ENCODE measurements around the gene NUMB.

DNA sequence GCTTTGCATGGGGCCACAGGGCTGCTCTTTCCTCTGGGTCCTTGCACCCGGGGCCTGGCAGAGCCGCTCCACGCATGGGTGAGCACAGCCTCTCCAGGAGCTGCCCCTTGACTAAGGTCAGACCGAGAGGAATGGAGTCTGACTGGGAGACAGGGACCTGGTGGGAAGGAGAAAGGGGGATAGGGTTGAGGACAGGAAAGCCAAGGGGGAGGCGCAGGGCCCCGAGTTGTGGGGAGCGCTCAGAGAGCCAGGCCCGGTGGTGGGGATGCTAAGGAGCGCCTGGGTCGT is 205.1 kb downstream of the NUMB start:
- TF ChIP-seq, protein P1, sequence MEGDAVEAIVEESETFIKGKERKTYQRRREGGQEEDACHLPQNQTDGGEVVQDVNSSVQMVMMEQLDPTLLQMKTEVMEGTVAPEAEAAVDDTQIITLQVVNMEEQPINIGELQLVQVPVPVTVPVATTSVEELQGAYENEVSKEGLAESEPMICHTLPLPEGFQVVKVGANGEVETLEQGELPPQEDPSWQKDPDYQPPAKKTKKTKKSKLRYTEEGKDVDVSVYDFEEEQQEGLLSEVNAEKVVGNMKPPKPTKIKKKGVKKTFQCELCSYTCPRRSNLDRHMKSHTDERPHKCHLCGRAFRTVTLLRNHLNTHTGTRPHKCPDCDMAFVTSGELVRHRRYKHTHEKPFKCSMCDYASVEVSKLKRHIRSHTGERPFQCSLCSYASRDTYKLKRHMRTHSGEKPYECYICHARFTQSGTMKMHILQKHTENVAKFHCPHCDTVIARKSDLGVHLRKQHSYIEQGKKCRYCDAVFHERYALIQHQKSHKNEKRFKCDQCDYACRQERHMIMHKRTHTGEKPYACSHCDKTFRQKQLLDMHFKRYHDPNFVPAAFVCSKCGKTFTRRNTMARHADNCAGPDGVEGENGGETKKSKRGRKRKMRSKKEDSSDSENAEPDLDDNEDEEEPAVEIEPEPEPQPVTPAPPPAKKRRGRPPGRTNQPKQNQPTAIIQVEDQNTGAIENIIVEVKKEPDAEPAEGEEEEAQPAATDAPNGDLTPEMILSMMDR (IDR thresholded peaks at IDR 0.05) = no peak
- no peak for TF ChIP-seq POLR2A (IDR thresholded peaks at IDR 0.05)
